ENCODE results near the gene BTRC. TPM values are rescaled to one million over a fixed set of nuclear protein-coding genes. Genes with fewer than 3 reads are reported as not detected.
"Not testable (repeated sequence)": the region's sequence is repeated elsewhere in the genome, so short reads cannot be mapped to it uniquely, and the experiment has no call there.

Gene BTRC
- total RNA-seq, 1 donor from 2014 or later: 24.3 TPM

GRCh38 chr10:101571271-101571925, 217.4 kb downstream of the BTRC start:
- no peak for DNase-seq (ENCODE audit: low spot score)
- intact Hi-C loops (cut with DNase I): loop anchor here (5.0 kb wide), 1 partner anchor 359 kb away; no protein-coding TSS in a partner anchor

GRCh38 chr10:101572126-101572525, 218.2 kb downstream of the BTRC start:
- DNase-seq (ENCODE audit: low spot score): no peak
- intact Hi-C loops (cut with DNase I): loop anchor here (5.0 kb wide), 1 partner anchor 360 kb away; no protein-coding TSS in a partner anchor
- ATAC-seq: no peak

More at GRCh38 chr10:101571271-101571925, 217.4 kb downstream of the BTRC start:
- ATAC-seq: no peak

GRCh38 chr10:101572785-101573184, 218.8 kb downstream of the BTRC start:
- DNase-seq (ENCODE audit: low spot score) (no peak), ATAC-seq (no peak)
- intact Hi-C loops (cut with DNase I): loop anchor here (5.0 kb wide), 1 partner anchor 360 kb away; no protein-coding TSS in a partner anchor

- intact Hi-C loops (cut with DNase I): loop anchor here (5.0 kb wide), 1 partner anchor 362 kb away; no protein-coding TSS in a partner anchor
- no peak for ATAC-seq
- peak; percentile 38 for DNase-seq (ENCODE audit: low spot score)
These were observed 220.2 kb downstream of the BTRC start for GRCh38 chr10:101573885-101574753.

- intact Hi-C loops (cut with DNase I): no loop called here
- peak; percentile 14 for DNase-seq (ENCODE audit: low spot score)
- no peak for ATAC-seq
These were observed 221.1 kb downstream of the BTRC start for GRCh38 chr10:101575091-101575490.

GRCh38 chr10:101575580-101576210, 221.7 kb downstream of the BTRC start:
- peak; percentile 32 for DNase-seq (ENCODE audit: low spot score)
- ATAC-seq: no peak
- intact Hi-C loops (cut with DNase I): no loop called here

GRCh38 chr10:101576211-101576863, 222.4 kb downstream of the BTRC start:
- no peak for DNase-seq (ENCODE audit: low spot score)
- intact Hi-C loops (cut with DNase I): no loop called here
- ATAC-seq: no peak

- no peak for ATAC-seq
- intact Hi-C loops (cut with DNase I): no loop called here
- no peak for DNase-seq (ENCODE audit: low spot score)
These were observed 223.3 kb downstream of the BTRC start for GRCh38 chr10:101577121-101577871.

- DNase-seq (ENCODE audit: low spot score) (no peak), ATAC-seq (no peak)
- intact Hi-C loops (cut with DNase I): no loop called here
These were observed 224.2 kb downstream of the BTRC start for GRCh38 chr10:101578192-101578591.

GRCh38 chr10:101578803-101579515, 225.0 kb downstream of the BTRC start:
- intact Hi-C loops (cut with DNase I): no loop called here
- no peak for ATAC-seq
- no peak for DNase-seq (ENCODE audit: low spot score)

GRCh38 chr10:101579516-101579870, 225.5 kb downstream of the BTRC start:
- DNase-seq (ENCODE audit: low spot score) (no peak), ATAC-seq (no peak)
- intact Hi-C loops (cut with DNase I): no loop called here

- intact Hi-C loops (cut with DNase I): no loop called here
- ATAC-seq (no peak), DNase-seq (ENCODE audit: low spot score) (no peak)
These were observed 226.8 kb downstream of the BTRC start for GRCh38 chr10:101580486-101581399.

GRCh38 chr10:101585841-101586240, 231.9 kb downstream of the BTRC start:
- ATAC-seq: no peak
- DNase-seq (ENCODE audit: low spot score): no peak
- intact Hi-C loops (cut with DNase I): no loop called here

- ATAC-seq (peak; percentile 99), DNase-seq (ENCODE audit: low spot score) (peak; percentile 100)
- intact Hi-C loops (cut with DNase I): no loop called here
These were observed 234.0 kb downstream of the BTRC start, which contains the start of the genes DPCD and POLL for GRCh38 chr10:101587725-101588653. Gene DPCD (plus strand): TSS chr10:101588321. CDS start chr10:101588337, 16 bp downstream. Gene POLL (minus strand): TSS chr10:101588257. CDS start chr10:101587360, 897 bp downstream.

GRCh38 chr10:101588879-101589278, 234.9 kb downstream of the BTRC start:
- ATAC-seq (no peak), DNase-seq (ENCODE audit: low spot score) (no peak)
- intact Hi-C loops (cut with DNase I): no loop called here

GRCh38 chr10:101593331-101593730, 239.4 kb downstream of the BTRC start:
- ATAC-seq; intact Hi-C loops (cut with DNase I); DNase-seq (ENCODE audit: low spot score): not testable (repeated sequence)

Data from sciatic nerve (tissue), 2 donors.